Fibroblast of lung (primary cell): ENCODE measurements around the gene C1orf74. TPM values are rescaled to one million over a fixed set of nuclear protein-coding genes. Genes with fewer than 3 reads are reported as not detected.

Experiments
- DNase-seq, 2 donors: peaks; one replicate each; pipeline versions ENCODE4 v3.0.0 to v3.0.0-alpha.2; 2010; ENCODE audit warnings: low read depth in 2 of 2
- H2AFZ ChIP-seq: 2 replicates; pipeline ENCODE4 v1.5.1; 2012; ENCODE audit warnings: low read length, control low read depth, inconsistent platforms
- H3K27ac ChIP-seq: 2 replicates; pipeline ENCODE4 v1.5.1; 2011; ENCODE audit warnings: low read length, control low read depth; ENCODE audit not compliant: insufficient read depth
- H3K27me3 ChIP-seq: 2 replicates; pipeline ENCODE4 v1.5.1; 2011; ENCODE audit warnings: mild to moderate bottlenecking, low read length; ENCODE audit not compliant: control insufficient read depth, insufficient read depth
- H3K36me3 ChIP-seq: 2 replicates; pipeline ENCODE4 v1.5.1; 2011; ENCODE audit warnings: low read length; ENCODE audit not compliant: control insufficient read depth, insufficient read depth
- H3K4me1 ChIP-seq: 2 replicates; pipeline ENCODE4 v1.5.1; 2011; ENCODE audit warnings: low read length; ENCODE audit not compliant: control insufficient read depth, insufficient read depth; ENCODE audit errors: extremely low read depth
- H3K4me2 ChIP-seq: 2 replicates; pipeline ENCODE4 v1.5.1; 2011; ENCODE audit warnings: low read length, control low read depth; ENCODE audit not compliant: insufficient read depth; ENCODE audit errors: extremely low read depth
- H3K4me3 ChIP-seq, 4 experiments: fragments of 200-600 bp in 1 of 4; sonication (generic) in 1 of 4; replicated peaks in 1 of 4; 2 replicates each; pipeline ENCODE4 v1.5.1; 2011 to 2016; ENCODE audit warnings: low read length in 4 of 4, low read depth in 3 of 4, mild to moderate bottlenecking in 3 of 4, control low read depth in 2 of 4, inconsistent platforms in 1 of 4, mixed read lengths in 1 of 4; ENCODE audit not compliant: insufficient read depth in 1 of 4; ENCODE audit errors: control extremely low read depth in 1 of 4
- H3K79me2 ChIP-seq: 2 replicates; pipeline ENCODE4 v1.5.1; 2012; ENCODE audit warnings: mild to moderate bottlenecking, low read length, inconsistent platforms; ENCODE audit not compliant: control insufficient read depth, insufficient read depth
- H3K9ac ChIP-seq: 2 replicates; pipeline ENCODE4 v1.5.1; 2011; ENCODE audit warnings: mild to moderate bottlenecking, low read length, control low read depth; ENCODE audit not compliant: insufficient read depth
- H3K9me3 ChIP-seq: 2 replicates; pipeline ENCODE4 v1.5.1; 2012; ENCODE audit warnings: low read depth, low read length; ENCODE audit not compliant: control insufficient read depth, insufficient read depth
- H4K20me1 ChIP-seq: 2 replicates; pipeline ENCODE4 v1.5.1; 2011; ENCODE audit warnings: low read length; ENCODE audit not compliant: control insufficient read depth, insufficient read depth; ENCODE audit errors: extremely low read depth
- CTCF ChIP-seq, 2 donors: IDR thresholded peaks in 1 of 2; conservative IDR thresholded peaks in 1 of 2; 1 replicate in 1 of 2; 2 replicates in 1 of 2; pipeline ENCODE4 v1.5.1; 2011 to 2012; ENCODE audit warnings: low read length in 2 of 2, control low read depth in 1 of 2, inconsistent platforms in 1 of 2, low read depth in 1 of 2, mild to moderate bottlenecking in 1 of 2
- EZH2 ChIP-seq: IDR thresholded peaks from 2 replicates; pipeline ENCODE4 v1.5.1; 2012; ENCODE audit warnings: low read length, control low read depth, mild to moderate bottlenecking; ENCODE audit errors: missing control alignments
- polyA plus RNA-seq, 2 donors: library from polyadenylated mRNA; depleted of rRNA in 1 of 2; stranded (reverse) in 1 of 2; unstranded in 1 of 2; fragments of >200 nt; gene quantifications; 2 replicates each; pipeline ENCODE4 v1.2.1, GENCODE V29; 2011 to 2012; ENCODE audit warnings: missing spikeins in 1 of 2
- total RNA-seq: library from RNA; depleted of rRNA; stranded (reverse); fragments of >200 nt; gene quantifications from 2 replicates; pipeline ENCODE4 v1.2.1, GENCODE V29; 2014

Gene C1orf74
- total and polyA plus RNA-seq, 2 donors (not counting 1 experiment from before 2014, with no cell fraction given), result 2.2 to 4.3 TPM

DNA sequence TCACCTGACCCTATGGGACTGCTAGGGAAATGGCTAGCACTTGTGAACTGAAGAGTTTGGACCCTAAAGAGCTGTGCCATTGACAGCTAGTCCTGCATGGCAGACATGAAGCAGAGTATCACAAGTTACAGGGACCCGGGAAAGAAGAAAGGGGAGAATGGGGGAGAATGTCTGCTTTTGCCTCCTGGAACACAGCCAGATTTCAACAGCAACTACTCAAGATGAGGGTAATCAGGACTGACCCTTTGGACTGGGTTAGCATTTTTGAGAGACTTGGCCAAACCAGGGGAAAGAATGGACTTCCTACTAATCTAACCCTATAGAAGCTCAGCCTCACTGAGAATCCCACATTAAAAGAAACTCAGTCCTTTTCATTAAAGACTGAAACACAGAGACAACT lies 34.7 kb upstream of the C1orf74 start:
- H3K36me3 ChIP-seq, result no peaks in the 10 kb centered on the region
- no peak for TF ChIP-seq CTCF (conservative IDR thresholded peaks at IDR 0.05 in 1 of 2, IDR thresholded peaks at IDR 0.05 in 1 of 2; ENCODE audit: low read depth in 1 of 2, low read length in 2 of 2)
- no peaks in the 10 kb centered on the region for H3K79me2 ChIP-seq
- no peak overlapping the region for H3K4me2 ChIP-seq
- peaks cover 2% of the 10 kb centered on the region for H3K27me3 ChIP-seq
- no peak overlapping the region for H3K27ac ChIP-seq
- DNase-seq, result no peak
- no peak overlapping the region for H3K9ac ChIP-seq
- H4K20me1 ChIP-seq, result no peaks in the 10 kb centered on the region
- H3K9me3 ChIP-seq, result no peaks in the 10 kb centered on the region
- no peak overlapping the region for H2AFZ ChIP-seq
- no peak overlapping the region for H3K4me3 ChIP-seq
- H3K4me1 ChIP-seq, result no peaks in the 10 kb centered on the region

GRCh38 chr1:209817691-209818090 lies 33.3 kb upstream of the C1orf74 start:
- no peaks in the 10 kb centered on the region for H4K20me1 ChIP-seq
- H3K4me2 ChIP-seq, result no peak overlapping the region
- H2AFZ ChIP-seq, result no peak overlapping the region
- no peaks in the 10 kb centered on the region for H3K36me3 ChIP-seq
- peaks cover 2% of the 10 kb centered on the region for H3K27me3 ChIP-seq
- no peaks in the 10 kb centered on the region for H3K4me1 ChIP-seq
- no peaks in the 10 kb centered on the region for H3K9me3 ChIP-seq
- no peak overlapping the region for H3K27ac ChIP-seq
- no peak overlapping the region for H3K9ac ChIP-seq
- no peak overlapping the region for H3K4me3 ChIP-seq
- no peaks in the 10 kb centered on the region for H3K79me2 ChIP-seq
- TF ChIP-seq CTCF (conservative IDR thresholded peaks at IDR 0.05 in 1 of 2, IDR thresholded peaks at IDR 0.05 in 1 of 2; ENCODE audit: low read depth in 1 of 2, low read length in 2 of 2) (no peak), EZH2 (no peak)
- DNase-seq, result no peak

- no peak overlapping the region for H2AFZ ChIP-seq
- no peaks in the 10 kb centered on the region for H3K9me3 ChIP-seq
- H3K9ac ChIP-seq, result no peak overlapping the region
- H3K4me2 ChIP-seq, result no peak overlapping the region
- no peaks in the 10 kb centered on the region for H4K20me1 ChIP-seq
- H3K27me3 ChIP-seq, result peaks cover 2% of the 10 kb centered on the region
- no peaks in the 10 kb centered on the region for H3K36me3 ChIP-seq
- H3K4me1 ChIP-seq, result no peaks in the 10 kb centered on the region
- H3K27ac ChIP-seq, result no peak overlapping the region
- no peak for DNase-seq
- TF ChIP-seq EZH2, result no peak
- no peak overlapping the region for H3K4me3 ChIP-seq
- H3K79me2 ChIP-seq, result no peaks in the 10 kb centered on the region
Observed at GRCh38 chr1:209816923-209817322, 32.6 kb upstream of the C1orf74 start.
